Activated effector memory CD4-positive, alpha-beta T cell treated with Interleukin-2 at 50 U/mL for 16 hours (primary cell): ENCODE results near the gene SSC4D.

ENCODE experiments used
- DNase-seq: peaks from one replicate; pipeline ENCODE4 v3.0.0-alpha.2; 2020

Gene SSC4D

DNA sequence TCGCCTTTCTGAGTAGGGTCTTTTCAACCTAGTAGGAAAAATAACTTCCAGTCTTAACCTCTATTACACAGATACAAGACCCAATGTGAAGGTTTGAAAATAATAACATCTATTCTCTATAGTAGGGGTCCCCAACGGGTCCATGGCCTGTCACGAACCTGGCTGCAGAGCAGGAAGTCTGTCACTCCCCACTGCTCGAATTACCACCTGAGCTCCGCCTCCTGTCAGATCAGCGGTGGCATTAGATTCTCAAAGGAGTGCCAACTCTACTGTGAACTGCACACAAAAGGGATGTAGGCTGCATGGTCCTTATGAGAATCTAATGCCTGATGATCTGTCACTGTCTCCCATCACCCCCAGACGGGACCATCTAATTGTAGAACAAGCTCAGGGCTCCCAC, 58.1 kb downstream of the SSC4D start:
- no peak for DNase-seq

DNA sequence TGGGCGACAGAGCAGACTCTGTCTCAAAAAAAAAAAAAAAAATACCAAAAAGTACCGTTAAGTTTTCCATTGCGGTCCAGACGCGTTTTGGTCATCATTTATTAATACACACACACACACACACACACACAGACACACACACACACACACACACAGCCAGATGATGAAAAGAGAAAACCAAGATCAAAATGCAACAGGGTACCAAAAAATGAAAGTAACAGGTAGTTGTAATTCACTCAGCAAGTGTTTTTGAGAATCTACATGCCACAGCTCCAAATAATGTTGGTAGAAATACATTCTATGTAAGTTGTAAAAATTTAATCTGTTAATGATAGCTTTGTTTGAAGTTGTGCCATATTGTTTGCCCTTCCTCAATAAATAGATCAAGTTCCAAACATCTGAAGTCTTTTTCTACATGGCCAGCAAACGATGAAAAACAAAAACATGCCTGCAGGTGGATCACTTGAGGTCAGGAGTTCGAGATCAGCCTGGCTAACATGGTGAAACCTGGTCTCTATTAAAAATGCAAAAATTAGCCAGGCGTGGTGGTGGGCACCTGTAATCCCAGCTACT, 60.1 kb downstream of the SSC4D start:
- DNase-seq: no peak

DNA sequence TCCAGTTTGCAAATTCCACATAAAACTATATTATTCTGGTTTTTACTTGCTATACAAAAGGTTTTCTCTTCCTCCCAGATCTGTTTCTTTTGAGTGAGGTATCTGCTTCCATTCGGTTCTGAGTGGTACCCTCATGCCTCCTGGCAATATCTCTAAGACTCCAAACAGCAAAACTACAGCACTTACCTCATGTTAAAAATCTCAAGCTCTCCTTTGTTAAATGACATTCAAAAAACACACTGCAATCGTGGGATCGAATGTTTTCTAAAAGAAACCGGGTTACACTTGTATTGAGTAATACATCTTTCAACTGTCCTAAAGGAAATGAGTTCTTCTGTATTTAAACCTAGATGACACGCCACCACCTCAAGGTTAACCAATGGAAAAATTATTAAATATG, 61.8 kb downstream of the SSC4D start:
- no peak for DNase-seq

DNA sequence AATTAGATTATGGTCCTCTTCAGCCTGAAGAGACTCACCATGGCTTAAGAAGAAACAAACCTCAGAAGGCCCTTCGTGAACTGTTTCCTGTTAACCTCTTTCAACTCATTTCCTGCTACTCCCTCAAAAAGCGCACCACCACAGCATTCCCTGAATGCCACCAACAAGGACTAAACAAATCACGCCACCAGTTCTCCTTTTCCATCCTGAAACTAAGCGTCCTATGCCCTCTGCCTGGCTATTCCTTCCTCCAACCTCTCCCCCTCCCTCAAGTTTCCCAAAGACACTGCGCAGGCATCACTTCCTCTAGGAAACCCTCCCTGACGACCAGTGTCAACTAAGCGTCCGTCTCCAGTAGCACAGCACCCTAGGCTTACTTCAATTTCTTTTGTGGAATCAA, 62.7 kb downstream of the SSC4D start:
- no peak for DNase-seq

DNA sequence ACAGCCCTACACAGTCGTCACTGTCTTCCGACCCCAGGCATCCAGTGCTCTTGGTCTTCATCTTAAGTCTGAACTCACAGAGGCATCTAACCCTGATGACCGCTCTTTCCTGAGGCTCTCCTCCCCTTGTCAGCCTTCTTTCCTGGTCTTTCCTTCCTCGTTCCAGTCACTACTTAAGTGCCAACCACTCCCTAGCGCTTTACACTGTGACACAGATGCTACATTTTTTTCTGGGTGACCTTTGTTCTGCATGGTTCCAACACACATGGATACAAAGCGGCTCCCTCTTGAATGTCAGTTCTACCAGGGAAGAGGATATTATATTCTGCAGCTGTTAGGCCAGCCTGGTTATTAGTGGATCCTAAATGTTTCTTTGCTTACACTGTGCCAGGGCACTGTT, 63.4 kb downstream of the SSC4D start:
- no peak for DNase-seq

DNA sequence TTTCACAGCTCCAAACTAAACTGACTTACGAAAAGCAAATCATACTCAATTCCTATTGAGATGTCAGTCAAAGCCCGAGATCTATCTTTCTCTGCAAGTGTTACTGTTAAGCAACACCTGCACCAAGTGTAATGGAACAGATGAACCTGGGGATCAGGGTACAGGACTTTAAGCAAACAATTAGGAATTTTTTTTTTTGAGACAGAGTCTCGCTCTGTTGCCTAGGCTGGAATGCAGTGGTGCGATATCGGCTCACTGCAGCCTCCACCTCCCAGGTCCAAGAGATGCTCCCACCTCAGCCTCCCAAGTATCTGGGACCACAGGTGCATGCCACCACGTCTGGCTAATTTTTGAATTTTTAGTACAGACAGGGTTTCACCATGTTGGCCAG, 65.6 kb downstream of the SSC4D start:
- DNase-seq: no peak

DNA sequence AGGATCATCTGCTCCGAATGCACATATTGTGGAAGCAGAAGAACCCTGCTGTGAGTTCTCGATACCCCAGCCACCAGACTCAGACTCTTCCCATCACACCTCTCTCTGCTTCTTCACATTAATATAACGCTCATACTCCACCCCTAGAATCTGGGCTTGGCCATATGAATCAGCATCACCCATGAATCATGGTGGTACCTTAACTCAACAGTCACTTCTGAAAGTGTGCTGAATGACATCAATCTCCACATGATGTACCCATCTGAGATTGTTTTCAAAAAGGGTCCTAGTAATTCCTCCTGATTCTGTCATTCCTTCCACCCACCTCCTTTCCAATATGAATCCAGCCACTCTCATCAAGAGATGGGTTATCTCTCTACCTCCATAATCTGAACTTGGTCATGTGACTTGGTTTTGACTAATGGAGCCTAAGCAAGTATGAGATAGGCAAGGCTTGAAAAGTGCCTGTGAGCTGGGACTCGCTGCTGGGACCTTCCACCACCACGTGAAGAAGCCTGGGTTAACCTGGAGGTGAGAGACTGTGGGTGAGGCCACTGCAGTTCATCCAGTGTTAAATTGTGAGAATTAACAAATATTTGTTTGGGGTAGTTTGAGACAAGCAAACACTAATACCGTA, 66.1 kb downstream of the SSC4D start:
- DNase-seq: no peak

DNA sequence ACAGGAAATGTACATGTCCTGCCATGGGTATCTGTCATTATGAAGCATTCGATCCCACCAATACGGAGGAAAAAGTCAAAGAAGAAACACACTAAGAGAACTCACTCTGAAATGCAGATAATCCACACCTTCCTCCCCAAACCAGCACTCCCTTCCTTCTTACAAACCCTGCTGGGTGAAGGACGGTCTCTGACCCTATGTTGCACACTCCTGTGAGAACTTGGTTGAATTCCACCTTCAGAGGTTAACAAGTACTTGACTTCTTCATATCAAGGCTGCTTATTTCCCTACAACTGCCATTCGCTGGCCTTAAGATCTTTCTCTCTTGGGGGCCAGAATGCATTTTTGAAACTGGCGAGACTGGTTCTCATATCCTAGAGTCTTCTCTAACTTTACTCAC, 67.3 kb downstream of the SSC4D start:
- no peak for DNase-seq

DNA sequence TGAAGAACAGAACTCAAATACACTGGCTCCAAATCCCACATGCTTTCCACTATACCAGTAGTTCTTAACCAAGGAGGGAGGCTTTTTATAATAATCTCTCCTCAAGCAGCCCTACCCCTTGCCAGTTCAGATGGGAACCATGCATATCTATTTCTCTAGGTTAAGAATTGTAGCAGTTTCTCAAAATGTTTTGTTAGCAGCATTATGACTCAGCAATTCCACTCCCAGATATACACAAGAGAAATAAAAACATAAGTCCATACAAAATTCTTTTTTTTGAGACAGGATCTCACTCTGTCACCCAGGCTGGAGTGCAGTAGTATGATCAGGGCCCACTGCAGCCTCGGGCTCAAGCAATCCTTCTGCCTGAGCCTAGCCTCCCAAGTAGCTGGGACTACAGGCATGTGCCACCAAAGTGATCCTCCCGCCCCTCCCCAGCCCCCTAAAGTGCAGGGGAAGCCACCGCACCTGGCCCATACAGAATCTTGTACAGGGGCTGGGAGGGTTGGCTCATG, 68.8 kb downstream of the SSC4D start:
- no peak for DNase-seq
